ENCODE measurements around the gene UBE2E2. TPM values are rescaled to one million over a fixed set of nuclear protein-coding genes. Genes with fewer than 3 reads are reported as not detected.

UBE2E2 gene
- polyA plus RNA-seq, 1 donor from 2014 or later, result 19.8 TPM

- H3K36me3 ChIP-seq (ENCODE audit: insufficient read depth, low read length), result no peaks in the 10 kb centered on the region
- H3K4me3 ChIP-seq (ENCODE audit: low read length), result no peak overlapping the region
- no peak overlapping the region for H3K27ac ChIP-seq (ENCODE audit: low read length)
- H3K9me2 ChIP-seq (ENCODE audit: insufficient read depth, low read length), result no peaks in the 10 kb centered on the region
- H2AFZ ChIP-seq (ENCODE audit: low read depth, low read length), result no peak overlapping the region
- H3K9ac ChIP-seq (ENCODE audit: low read length), result no peak overlapping the region
- H3K4me2 ChIP-seq (ENCODE audit: low read length), result no peak overlapping the region
- no peak for TF ChIP-seq SMC3 (conservative IDR thresholded peaks at IDR 0.05; ENCODE audit: poor library complexity)
- no peak for TF ChIP-seq EZH2 (IDR thresholded peaks at IDR 0.05; ENCODE audit: borderline replicate concordance, insufficient read depth, low read length, poor library complexity, severe bottlenecking)
- no peak for TF ChIP-seq EP300 (conservative IDR thresholded peaks at IDR 0.05; ENCODE audit: poor library complexity, severe bottlenecking)
- TF ChIP-seq TAF1 (IDR thresholded peaks at IDR 0.05; ENCODE audit: low read depth), result no peak
- no peak for TF ChIP-seq POLR2AphosphoS5 (IDR thresholded peaks at IDR 0.05)
- TF ChIP-seq MXI1 (conservative IDR thresholded peaks at IDR 0.05; ENCODE audit: poor library complexity, severe bottlenecking), result no peak
- TF ChIP-seq REST (IDR thresholded peaks at IDR 0.05; ENCODE audit: borderline replicate concordance), result no peak
- TF ChIP-seq CTCF (IDR thresholded peaks at IDR 0.05; ENCODE audit: poor library complexity, severe bottlenecking), result no peak
- no peak for TF ChIP-seq RAD21 (conservative IDR thresholded peaks at IDR 0.05)
- no peaks in the 10 kb centered on the region for H3K9me3 ChIP-seq (ENCODE audit: low read length)
- H4K20me1 ChIP-seq (ENCODE audit: insufficient read depth), result no peaks in the 10 kb centered on the region
- H3K79me2 ChIP-seq (replicated peaks; ENCODE audit: insufficient read depth, low read length), result no peaks in the 10 kb centered on the region
- H3F3A ChIP-seq (ENCODE audit: insufficient read depth, low read length, poor library complexity, severe bottlenecking), result no peaks in the 10 kb centered on the region
- H3K27me3 ChIP-seq (ENCODE audit: insufficient read depth, low read depth, low read length), result no peaks in the 10 kb centered on the region
These were observed 388.2 kb downstream of the UBE2E2 start for GRCh38 chr3:23591374-23591773.

GRCh38 chr3:23592961-23593931 is 390.1 kb downstream of the UBE2E2 start:
- Histone ChIP-seq H3K79me2 (replicated peaks; ENCODE audit: insufficient read depth, low read length) (no peaks in the 10 kb centered on the region), H3K9me2 (ENCODE audit: insufficient read depth, low read length) (no peaks in the 10 kb centered on the region), H2AFZ (ENCODE audit: low read depth, low read length) (no peak overlapping the region), H3K27me3 (ENCODE audit: insufficient read depth, low read depth, low read length) (no peaks in the 10 kb centered on the region), H3F3A (ENCODE audit: insufficient read depth, low read length, poor library complexity, severe bottlenecking) (no peaks in the 10 kb centered on the region), H3K4me3 (ENCODE audit: low read length) (no peak overlapping the region), H4K20me1 (ENCODE audit: insufficient read depth) (no peaks in the 10 kb centered on the region), H3K27ac (ENCODE audit: low read length) (no peak overlapping the region), H3K9me3 (ENCODE audit: low read length) (no peaks in the 10 kb centered on the region), H3K9ac (ENCODE audit: low read length) (no peak overlapping the region), H3K4me2 (ENCODE audit: low read length) (no peak overlapping the region), H3K36me3 (ENCODE audit: insufficient read depth, low read length) (no peaks in the 10 kb centered on the region)
- TF ChIP-seq EP300 (conservative IDR thresholded peaks at IDR 0.05; ENCODE audit: poor library complexity, severe bottlenecking) (no peak), POLR2AphosphoS5 (IDR thresholded peaks at IDR 0.05) (no peak), SMC3 (conservative IDR thresholded peaks at IDR 0.05; ENCODE audit: poor library complexity) (no peak), TAF1 (IDR thresholded peaks at IDR 0.05; ENCODE audit: low read depth) (no peak), EZH2 (IDR thresholded peaks at IDR 0.05; ENCODE audit: borderline replicate concordance, insufficient read depth, low read length, poor library complexity, severe bottlenecking) (no peak), MXI1 (conservative IDR thresholded peaks at IDR 0.05; ENCODE audit: poor library complexity, severe bottlenecking) (no peak), REST (IDR thresholded peaks at IDR 0.05; ENCODE audit: borderline replicate concordance) (no peak)
